ENCODE measurements around the gene PUSL1.

Gene PUSL1

DNA sequence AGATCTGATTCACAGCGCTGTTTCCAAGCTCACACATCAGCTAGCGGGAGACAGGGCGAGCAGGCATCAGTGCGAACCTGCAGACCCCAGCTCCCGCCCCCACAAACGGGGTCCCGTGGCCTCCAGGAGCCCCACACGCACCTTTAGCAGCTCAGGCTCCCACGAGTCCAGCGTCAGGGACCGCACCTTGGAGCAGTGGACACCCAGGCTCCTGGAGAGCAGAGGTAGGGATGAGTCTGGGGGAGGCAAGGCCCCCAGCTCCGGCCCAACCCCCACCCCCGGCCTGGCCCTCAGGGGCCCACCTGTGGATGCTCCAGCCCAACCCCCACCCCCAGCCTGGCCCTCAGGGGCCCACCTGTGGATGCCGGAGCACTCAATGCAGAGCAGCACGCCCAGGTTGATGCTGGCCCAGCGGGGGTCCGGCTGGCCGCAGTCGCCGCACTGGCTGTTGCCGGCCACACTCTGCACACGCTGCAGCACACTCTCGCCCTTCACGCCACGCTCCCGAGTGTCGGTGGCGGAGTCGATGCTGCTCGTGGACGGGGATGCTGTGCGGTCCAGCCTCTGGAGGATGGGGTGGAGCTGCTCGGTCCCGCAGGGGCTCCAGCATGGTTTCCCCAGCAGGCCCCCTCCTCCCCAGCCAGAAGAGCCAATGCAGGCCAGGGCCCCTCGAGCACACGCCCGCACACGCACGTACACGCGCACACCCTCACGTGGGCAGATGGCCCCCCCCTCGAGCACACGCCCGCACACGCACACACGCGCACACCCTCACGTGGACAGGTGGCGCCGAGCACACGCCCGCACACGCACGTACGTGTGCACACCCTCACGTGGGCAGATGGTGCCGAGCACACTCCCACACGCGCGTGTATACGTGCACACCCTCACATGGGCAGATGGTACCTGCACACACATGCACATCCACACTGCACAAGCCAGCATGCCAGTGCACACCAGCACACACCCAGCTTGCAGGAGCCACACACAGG lies 12.0 kb upstream of the PUSL1 start:
- Histone ChIP-seq H2BK5ac (ENCODE audit: low read depth, low read length, poor library complexity, severe bottlenecking) (no peak overlapping the region), H3K27me3 (ENCODE audit: control insufficient read depth in 1 of 2, insufficient read depth in 1 of 2, low read length in 2 of 2) (no peaks in the 10 kb centered on the region), H3K4me2 (ENCODE audit: low read length, poor library complexity, severe bottlenecking) (no peak overlapping the region), H2BK120ac (ENCODE audit: low read depth, low read length) (no peak overlapping the region), H3K4ac (ENCODE audit: low read depth in 1 of 2, low read length in 2 of 2) (no peak overlapping the region), H3K27ac (ENCODE audit: low read length, poor library complexity, severe bottlenecking) (no peak overlapping the region), H2AFZ (ENCODE audit: low read depth, low read length) (no peak overlapping the region), H3K4me1 (ENCODE audit: control insufficient read depth, insufficient read depth, low read depth, low read length) (peaks cover 6% of the 10 kb centered on the region), H3K23ac (ENCODE audit: low read length in 2 of 2) (no peak overlapping the region), H2AK5ac (ENCODE audit: low read length, severe bottlenecking) (no peak overlapping the region), H3K9ac (ENCODE audit: low read length) (no peak overlapping the region), H3K18ac (ENCODE audit: low read depth in 1 of 2, low read length in 2 of 2) (no peak overlapping the region), H2BK15ac (ENCODE audit: low read depth, poor library complexity, severe bottlenecking) (no peak overlapping the region), H4K8ac (ENCODE audit: low read length) (no peak overlapping the region), H3K14ac (ENCODE audit: low read length in 2 of 2) (no peak overlapping the region), H4K91ac (ENCODE audit: low read length) (peak overlapping the region; percentile 58), H3K4me3 (ENCODE audit: insufficient read depth in 1 of 2, low read depth in 1 of 2, low read length in 2 of 2) (no peak overlapping the region), H3K36me3 (ENCODE audit: control insufficient read depth in 1 of 2, insufficient read depth in 2 of 2, low read depth in 1 of 2, low read length in 2 of 2) (peaks cover 5 to 81% of the 10 kb centered on the region in 2 experiments), H3K79me1 (replicated peaks; ENCODE audit: low read length, poor library complexity, severe bottlenecking) (peaks cover 3% of the 10 kb centered on the region), H2BK12ac (ENCODE audit: low read length in 2 of 2) (no peak overlapping the region), H3K9me3 (ENCODE audit: control insufficient read depth, low read length) (no peaks in the 10 kb centered on the region)
- WGBS = 96% methylated on average over 61 of the region's 62 CpGs
- no peak for DNase-seq

DNA sequence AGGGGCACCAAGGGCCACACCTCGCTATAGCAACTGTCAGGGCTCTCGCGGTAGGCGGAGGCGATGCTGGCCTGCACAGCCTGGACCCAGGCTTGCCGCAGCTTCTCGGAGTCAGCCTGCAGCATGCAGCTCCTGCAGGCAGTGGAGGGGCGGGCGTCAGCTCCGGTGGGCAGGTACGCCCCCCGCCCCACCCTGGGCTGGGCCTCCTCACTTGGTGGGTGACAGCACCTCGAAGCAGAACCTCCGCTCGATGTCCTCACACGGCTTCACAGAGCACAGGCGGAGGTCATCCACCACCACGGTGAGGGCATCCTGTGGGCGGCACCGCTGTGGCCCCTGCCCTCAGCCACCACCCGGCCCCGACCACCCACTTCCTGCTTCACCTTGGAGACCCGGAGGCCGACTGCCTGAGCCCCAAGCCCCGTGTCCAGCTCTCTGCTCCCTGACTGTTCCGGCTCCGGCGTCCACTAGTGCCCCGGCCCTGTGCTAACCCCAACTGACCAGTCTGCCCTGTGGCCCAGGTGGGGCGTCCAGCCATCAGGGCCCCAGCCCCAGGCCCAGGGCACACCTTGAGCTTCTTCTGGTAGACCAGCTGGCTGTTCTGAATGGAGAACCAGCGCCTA lies 10.5 kb upstream of the PUSL1 start:
- Histone ChIP-seq H3K4ac (ENCODE audit: low read depth in 1 of 2, low read length in 2 of 2) (no peak overlapping the region), H3K14ac (ENCODE audit: low read length in 2 of 2) (no peak overlapping the region), H2AFZ (ENCODE audit: low read depth, low read length) (no peak overlapping the region), H3K9ac (ENCODE audit: low read length) (no peak overlapping the region), H3K4me2 (ENCODE audit: low read length, poor library complexity, severe bottlenecking) (no peak overlapping the region), H3K4me3 (ENCODE audit: insufficient read depth in 1 of 2, low read depth in 1 of 2, low read length in 2 of 2) (no peak overlapping the region), H4K91ac (ENCODE audit: low read length) (no peak overlapping the region), H3K18ac (ENCODE audit: low read depth in 1 of 2, low read length in 2 of 2) (no peak overlapping the region), H3K36me3 (ENCODE audit: control insufficient read depth in 1 of 2, insufficient read depth in 2 of 2, low read depth in 1 of 2, low read length in 2 of 2) (peaks cover 5 to 84% of the 10 kb centered on the region in 2 experiments), H3K9me3 (ENCODE audit: control insufficient read depth, low read length) (no peaks in the 10 kb centered on the region), H3K4me1 (ENCODE audit: control insufficient read depth, insufficient read depth, low read depth, low read length) (peaks cover 9% of the 10 kb centered on the region), H3K79me1 (replicated peaks; ENCODE audit: low read length, poor library complexity, severe bottlenecking) (peaks cover 13% of the 10 kb centered on the region), H2AK5ac (ENCODE audit: low read length, severe bottlenecking) (no peak overlapping the region), H2BK12ac (ENCODE audit: low read length in 2 of 2) (no peak overlapping the region), H4K8ac (ENCODE audit: low read length) (peak overlapping the region; percentile 7), H2BK120ac (ENCODE audit: low read depth, low read length) (no peak overlapping the region), H3K23ac (ENCODE audit: low read length in 2 of 2) (no peak overlapping the region), H2BK15ac (ENCODE audit: low read depth, poor library complexity, severe bottlenecking) (no peak overlapping the region), H2BK5ac (ENCODE audit: low read depth, low read length, poor library complexity, severe bottlenecking) (no peak overlapping the region), H3K27ac (ENCODE audit: low read length, poor library complexity, severe bottlenecking) (no peak overlapping the region), H3K27me3 (ENCODE audit: control insufficient read depth in 1 of 2, insufficient read depth in 1 of 2, low read length in 2 of 2) (no peaks in the 10 kb centered on the region)
- no peak for DNase-seq
- WGBS = 95% methylated on average over 31 of the region's 31 CpGs

DNA sequence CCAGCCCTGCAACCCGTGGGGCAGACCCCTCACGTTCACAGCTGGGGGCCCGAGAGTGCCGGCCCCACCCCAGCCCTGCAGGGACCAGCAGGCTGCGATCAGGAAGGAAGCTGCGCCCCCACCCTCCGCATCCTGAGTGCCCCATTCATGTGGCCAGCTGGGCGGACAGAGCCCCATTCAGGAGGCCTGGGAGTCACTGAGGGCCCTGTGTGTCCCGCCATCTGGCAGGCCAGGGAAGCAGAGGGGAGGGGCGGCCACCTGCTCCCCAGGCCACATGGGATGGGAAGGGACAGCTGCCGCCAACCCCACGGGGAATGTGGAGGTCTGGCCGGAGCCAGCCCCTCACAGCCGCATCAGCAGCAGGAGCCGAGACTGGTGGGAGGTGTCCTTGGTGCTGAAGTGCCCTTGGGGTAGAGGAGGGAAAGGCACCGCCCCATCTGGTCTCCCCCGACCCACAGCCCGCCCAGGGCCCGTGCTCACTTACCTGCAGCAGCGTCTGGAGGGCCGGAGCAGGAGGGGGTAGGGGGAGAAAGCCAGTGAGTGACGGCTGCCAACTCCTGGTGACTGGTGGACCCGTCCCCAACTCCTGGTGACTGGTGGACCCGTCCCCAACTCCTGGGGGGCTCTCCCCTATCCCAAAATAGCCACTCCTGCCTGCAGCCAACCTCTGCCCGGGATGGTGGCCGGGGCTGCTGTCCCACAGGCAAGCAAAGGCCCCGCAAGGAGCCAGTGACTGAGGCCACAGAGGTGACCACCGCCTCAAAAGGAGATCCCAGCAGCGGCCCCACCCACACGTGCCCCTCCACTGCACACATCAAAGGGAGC lies 9.3 kb upstream of the PUSL1 start:
- Histone ChIP-seq H4K8ac (ENCODE audit: low read length) (no peak overlapping the region), H3K4me3 (ENCODE audit: insufficient read depth in 1 of 2, low read depth in 1 of 2, low read length in 2 of 2) (no peak overlapping the region), H3K9me3 (ENCODE audit: control insufficient read depth, low read length) (no peaks in the 10 kb centered on the region), H3K36me3 (ENCODE audit: control insufficient read depth in 1 of 2, insufficient read depth in 2 of 2, low read depth in 1 of 2, low read length in 2 of 2) (peaks cover 5 to 84% of the 10 kb centered on the region in 2 experiments), H4K91ac (ENCODE audit: low read length) (no peak overlapping the region), H2AFZ (ENCODE audit: low read depth, low read length) (no peak overlapping the region), H3K27ac (ENCODE audit: low read length, poor library complexity, severe bottlenecking) (no peak overlapping the region), H2BK15ac (ENCODE audit: low read depth, poor library complexity, severe bottlenecking) (no peak overlapping the region), H3K4me1 (ENCODE audit: control insufficient read depth, insufficient read depth, low read depth, low read length) (peaks cover 21% of the 10 kb centered on the region), H3K4ac (ENCODE audit: low read depth in 1 of 2, low read length in 2 of 2) (no peak overlapping the region), H3K9ac (ENCODE audit: low read length) (no peak overlapping the region), H2AK5ac (ENCODE audit: low read length, severe bottlenecking) (no peak overlapping the region), H2BK12ac (ENCODE audit: low read length in 2 of 2) (no peak overlapping the region), H3K23ac (ENCODE audit: low read length in 2 of 2) (no peak overlapping the region), H2BK5ac (ENCODE audit: low read depth, low read length, poor library complexity, severe bottlenecking) (no peak overlapping the region), H3K14ac (ENCODE audit: low read length in 2 of 2) (no peak overlapping the region), H3K4me2 (ENCODE audit: low read length, poor library complexity, severe bottlenecking) (no peak overlapping the region), H3K27me3 (ENCODE audit: control insufficient read depth in 1 of 2, insufficient read depth in 1 of 2, low read length in 2 of 2) (no peaks in the 10 kb centered on the region), H3K79me1 (replicated peaks; ENCODE audit: low read length, poor library complexity, severe bottlenecking) (peaks cover 18% of the 10 kb centered on the region), H3K18ac (ENCODE audit: low read depth in 1 of 2, low read length in 2 of 2) (no peak overlapping the region), H2BK120ac (ENCODE audit: low read depth, low read length) (no peak overlapping the region)
- WGBS = 77% methylated on average over 30 of the region's 30 CpGs
- DNase-seq = peak; percentile 29

Data from mesenchymal stem cell (in vitro differentiated cells and primary cell).